ENCODE measurements around the gene FGFBP3.

The FGFBP3 gene

GRCh38 chr10:91864744-91865143, 44.5 kb downstream of the FGFBP3 start:
- DNase-seq (ENCODE audit: extremely low spot score), result no peak
- POLR2A ChIA-PET, result no interaction called here
- TF ChIP-seq CTCF (IDR thresholded peaks at IDR 0.05; ENCODE audit: control extremely low read depth, extremely low read depth, low read depth, missing control alignments), result no peak
- CTCF ChIA-PET, result interaction anchor here (0.6 to 1.5 kb wide), 2 partner anchors 68 to 147 kb away, joined by 3 to 4 read pairs; no protein-coding TSS in a partner anchor

- POLR2A ChIA-PET, result no interaction called here
- CTCF ChIA-PET, result interaction anchor here (1.5 kb wide), 1 partner anchor 68 kb away, joined by 4 read pairs; no protein-coding TSS in a partner anchor
- DNase-seq (ENCODE audit: extremely low spot score), result no peak
- TF ChIP-seq CTCF (IDR thresholded peaks at IDR 0.05; ENCODE audit: control extremely low read depth, extremely low read depth, low read depth, missing control alignments), result no peak
Observed at GRCh38 chr10:91864099-91864498, 45.2 kb downstream of the FGFBP3 start.

DNA sequence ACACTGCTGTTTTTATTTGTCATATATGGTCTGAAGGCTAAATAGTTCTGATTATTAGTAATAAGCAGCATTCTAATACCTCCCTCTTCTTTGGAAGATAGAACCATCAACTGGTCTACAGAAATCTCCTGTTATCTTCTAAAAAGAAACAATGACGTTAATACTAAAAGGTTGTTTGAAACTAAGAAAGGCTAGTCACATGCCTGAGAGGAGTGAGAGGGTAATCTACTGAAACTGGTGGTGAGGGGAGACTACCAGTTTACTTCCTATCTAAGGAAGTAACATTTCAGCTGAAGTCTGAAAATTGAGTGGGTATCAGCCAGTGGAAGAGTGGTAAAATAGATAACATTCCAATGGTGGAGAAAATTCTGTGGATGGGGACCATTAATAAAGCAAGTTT, 48.4 kb downstream of the FGFBP3 start:
- TF ChIP-seq CTCF (IDR thresholded peaks at IDR 0.05; ENCODE audit: control extremely low read depth, extremely low read depth, low read depth, missing control alignments), result no peak
- POLR2A ChIA-PET, result no interaction called here
- CTCF ChIA-PET, result no interaction called here
- DNase-seq (ENCODE audit: extremely low spot score), result no peak

DNA sequence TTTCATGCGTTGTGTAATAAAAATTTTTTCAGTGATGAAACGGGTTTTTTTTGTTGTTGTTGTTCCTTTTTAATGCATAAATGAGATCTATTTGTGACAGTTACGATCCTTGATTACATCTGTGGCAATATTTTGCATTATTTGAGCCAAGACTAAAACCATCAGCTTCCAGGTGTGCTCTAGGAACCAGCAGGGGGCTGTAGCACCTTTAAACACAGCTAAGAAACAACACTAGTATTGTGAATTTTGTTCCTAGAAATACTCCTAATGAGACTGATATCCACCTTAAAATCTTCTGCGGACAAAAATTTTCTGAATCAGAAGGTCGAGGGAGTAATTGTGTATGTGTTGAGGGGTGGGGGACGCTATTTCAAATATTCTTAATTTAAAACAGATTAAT, 52.6 kb downstream of the FGFBP3 start:
- DNase-seq (ENCODE audit: extremely low spot score), result no peak
- POLR2A ChIA-PET, result interaction anchor here (0.5 kb wide), 1 partner anchor 34 kb away, joined by 3 read pairs; no protein-coding TSS in a partner anchor
- CTCF ChIA-PET, result interaction anchor here (1.4 kb wide), 1 partner anchor 23 kb away, joined by 3 read pairs; no protein-coding TSS in a partner anchor
- no peak for TF ChIP-seq CTCF (IDR thresholded peaks at IDR 0.05; ENCODE audit: control extremely low read depth, extremely low read depth, low read depth, missing control alignments)
